M059J (cell line): ENCODE data around the gene MAN2B1. TPM values are rescaled to one million over a fixed set of nuclear protein-coding genes. Genes with fewer than 3 reads are reported as not detected.
"Not testable (repeated sequence)": the region's sequence is repeated elsewhere in the genome, so short reads cannot be mapped to it uniquely, and the experiment has no call there.

Experiments used
- DNase-seq: peaks from one replicate; pipeline ENCODE4 v3.0.0-alpha.2; 2012; ENCODE audit warnings: low read depth
- total RNA-seq: library from RNA; depleted of rRNA; stranded (reverse); fragments of >200 nt; shearing (Covaris generic); gene quantifications from 2 replicates; pipeline ENCODE4 v1.2.3, GENCODE V29; 2014

Gene MAN2B1
- total RNA-seq, 1 experiment from 2014 or later: 68.4 TPM

- DNase-seq: no peak
Measured at GRCh38 chr19:12689012-12689411, 22.5 kb upstream of the MAN2B1 start.

DNA sequence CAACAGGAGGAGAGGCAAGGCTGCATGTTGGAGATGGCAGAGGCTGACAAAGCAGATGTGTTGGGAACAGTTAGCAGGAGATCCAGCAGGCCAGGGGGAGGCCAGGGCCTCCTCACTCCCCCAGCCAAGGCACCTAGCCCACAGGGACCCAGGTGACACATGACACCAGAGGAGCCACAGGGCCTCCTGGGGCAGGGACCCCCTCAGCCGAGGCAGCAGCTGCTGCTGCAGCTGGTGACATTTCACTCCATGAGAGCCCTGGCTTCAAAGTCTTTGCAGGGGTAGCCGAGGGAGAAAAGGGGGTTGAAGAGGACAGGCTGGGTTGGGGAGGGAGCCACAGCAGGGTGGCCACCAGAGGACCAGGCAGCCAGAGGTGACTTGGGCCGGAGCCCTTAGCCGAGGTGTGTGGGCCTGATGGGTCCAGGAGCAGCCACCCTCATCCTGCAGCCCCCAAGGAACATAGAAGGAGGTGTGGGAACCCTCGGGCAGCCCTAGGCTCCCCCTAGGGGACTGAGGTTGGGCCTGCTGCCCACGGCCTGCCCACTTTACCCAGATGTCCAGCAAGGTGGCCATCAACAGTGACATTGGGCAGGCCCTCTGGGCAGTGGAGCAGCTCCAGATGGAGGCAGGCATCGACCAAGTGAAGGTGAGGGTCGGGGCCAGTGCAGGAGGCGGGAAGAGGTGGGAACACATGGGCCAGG, 21.1 kb upstream of the MAN2B1 start, which contains the start of gene GNG14:
Gene GNG14, plus strand, starts transcription at position 503 of the 701 bp plus-strand sequence. Its CDS starts 51 bp downstream, at position 554.
- no peak for DNase-seq

DNA sequence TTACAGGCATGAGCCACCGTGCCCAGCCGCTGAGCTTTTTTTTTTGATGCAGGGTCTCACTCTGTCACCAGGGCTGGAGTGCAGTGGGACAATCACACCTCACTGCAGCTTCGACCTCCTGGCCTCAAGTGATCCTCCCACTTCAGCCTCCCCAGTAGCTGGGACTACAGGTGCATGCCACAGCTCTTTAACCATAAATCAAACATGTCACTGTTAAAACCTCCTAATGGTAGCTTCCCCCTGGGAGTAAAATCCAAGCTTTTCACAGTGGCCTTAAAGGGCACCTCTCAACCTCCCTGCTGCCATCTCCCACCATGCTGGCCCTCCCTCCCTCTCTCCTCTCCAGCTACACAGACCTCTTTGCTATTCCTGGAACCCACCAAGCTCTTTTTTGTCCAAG, 19.3 kb upstream of the MAN2B1 start:
- no peak for DNase-seq

GRCh38 chr19:12681074-12681987, 14.8 kb upstream of the MAN2B1 start, which contains the start of gene DHPS:
Gene DHPS (minus strand): TSS chr19:12681880. CDS start chr19:12681766, 114 bp downstream.
- peak; percentile 98 for DNase-seq

- DNase-seq: no peak
Measured at GRCh38 chr19:12680034-12680433, 13.5 kb upstream of the MAN2B1 start.

DNA sequence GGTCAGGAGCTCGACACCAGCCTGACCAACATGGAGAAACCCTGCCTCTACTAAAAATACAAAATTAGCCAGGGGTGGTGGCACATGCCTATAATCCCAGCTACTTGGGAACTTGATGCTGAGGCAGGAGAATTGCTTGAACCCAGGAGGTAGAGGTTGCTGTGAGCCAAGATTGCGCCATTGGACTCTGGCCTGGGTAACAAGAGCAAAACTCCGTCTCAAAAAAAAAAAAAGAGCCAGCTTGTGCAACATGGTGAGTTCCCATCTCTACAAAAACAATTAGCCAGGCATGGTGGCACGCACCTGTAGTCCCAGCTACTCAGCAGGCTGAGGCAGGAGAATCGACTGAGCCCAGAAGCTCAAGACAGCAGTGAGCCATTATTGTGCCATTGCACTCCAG, 11.5 kb upstream of the MAN2B1 start:
- not testable (repeated sequence) for DNase-seq

DNA sequence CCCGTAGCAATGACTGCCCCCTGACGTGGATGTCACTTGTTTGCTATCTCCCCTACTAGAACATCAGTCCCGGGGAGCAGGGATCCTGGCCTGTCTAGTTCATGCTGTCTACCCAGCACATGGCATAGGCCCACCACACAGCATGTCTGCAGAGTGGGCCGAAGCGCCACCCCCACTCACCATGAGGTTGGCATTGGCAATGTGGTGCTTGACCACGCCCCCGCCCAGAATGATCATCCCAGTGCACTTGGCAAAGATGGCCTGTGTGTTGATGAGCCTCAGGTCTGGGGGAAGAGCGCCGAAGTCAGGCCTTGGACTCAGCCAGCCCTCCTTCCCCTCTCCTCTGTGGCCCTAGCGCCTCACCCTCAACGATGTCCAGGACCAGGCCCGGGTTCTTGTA, 10.4 kb upstream of the MAN2B1 start:
- no peak for DNase-seq

GRCh38 chr19:12676384-12676792, 9.8 kb upstream of the MAN2B1 start:
- peak; percentile 80 for DNase-seq

GRCh38 chr19:12675940-12676339, 9.4 kb upstream of the MAN2B1 start:
- no peak for DNase-seq

- no peak for DNase-seq
Measured at GRCh38 chr19:12675399-12675798, 8.9 kb upstream of the MAN2B1 start.

DNA sequence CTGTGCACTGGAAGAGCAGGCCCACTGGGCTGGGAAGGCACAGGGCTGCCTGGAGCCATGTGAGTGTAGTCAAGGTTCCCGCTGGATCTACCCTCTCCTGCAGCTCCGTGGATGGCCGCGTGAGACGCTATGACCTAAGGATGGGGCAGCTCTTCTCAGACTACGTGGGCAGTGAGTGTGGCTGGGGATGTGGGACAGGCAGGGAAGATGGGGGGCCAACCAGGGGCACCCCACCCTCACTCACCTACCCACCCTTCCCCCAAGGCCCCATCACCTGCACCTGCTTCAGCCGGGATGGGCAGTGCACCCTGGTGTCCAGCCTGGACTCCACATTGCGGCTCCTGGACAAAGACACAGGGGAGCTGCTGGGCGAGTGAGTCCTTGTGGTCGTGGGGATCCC, 6.2 kb upstream of the MAN2B1 start:
- no peak for DNase-seq

DNA sequence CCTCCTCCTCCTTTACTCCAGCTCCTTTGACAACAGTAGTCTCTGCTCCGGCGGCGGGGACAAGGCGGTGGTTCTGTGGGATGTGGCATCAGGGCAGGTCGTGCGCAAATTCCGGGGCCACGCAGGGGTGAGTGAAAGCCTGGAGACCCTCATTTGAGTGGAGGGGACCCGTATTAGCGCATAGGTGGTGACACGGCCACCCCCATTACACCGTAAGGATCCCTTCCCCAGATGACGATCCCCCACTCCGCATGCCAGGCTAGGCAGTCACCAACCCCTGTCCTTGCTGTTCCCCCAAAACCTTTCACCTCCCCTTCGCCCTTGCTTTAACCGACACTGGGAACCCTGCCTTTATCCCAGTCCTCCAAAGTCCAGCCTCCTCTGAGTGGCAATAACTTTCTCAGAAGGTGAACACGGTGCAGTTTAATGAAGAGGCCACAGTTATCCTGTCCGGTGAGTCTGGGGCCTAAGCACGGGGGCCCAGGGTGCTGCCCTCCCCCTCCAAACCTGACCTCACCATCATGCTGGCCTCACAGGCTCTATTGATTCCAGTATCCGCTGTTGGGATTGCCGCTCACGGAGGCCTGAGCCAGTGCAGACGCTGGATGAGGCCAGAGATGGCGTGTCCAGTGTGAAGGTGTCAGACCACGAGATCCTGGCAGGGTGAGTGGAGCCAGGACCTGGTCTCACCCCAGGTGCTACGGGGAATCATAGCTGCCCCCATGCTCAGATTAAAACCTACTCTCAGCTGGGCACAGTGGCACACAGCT, 3.8 kb upstream of the MAN2B1 start:
- no peak for DNase-seq

GRCh38 chr19:12669270-12670158, 3.0 kb upstream of the MAN2B1 start:
- DNase-seq: peak; percentile 77

DNA sequence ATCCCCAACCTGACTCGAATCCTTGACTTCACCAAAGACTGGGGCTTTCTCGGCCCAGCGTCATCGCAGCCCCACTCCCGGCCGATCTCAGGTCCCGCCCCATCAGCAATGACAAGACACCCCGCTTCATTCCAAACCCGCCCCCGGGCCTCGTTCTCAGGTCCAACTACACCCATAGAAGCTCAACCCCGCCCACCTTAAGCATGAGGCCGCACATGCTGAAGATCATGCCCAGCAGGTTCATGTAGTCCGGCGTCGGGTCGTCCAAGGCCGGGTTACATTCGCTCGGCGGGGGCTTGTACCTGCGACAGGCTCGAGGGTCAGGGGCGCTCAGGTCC, 2.4 kb upstream of the MAN2B1 start:
- peak; percentile 66 for DNase-seq

DNA sequence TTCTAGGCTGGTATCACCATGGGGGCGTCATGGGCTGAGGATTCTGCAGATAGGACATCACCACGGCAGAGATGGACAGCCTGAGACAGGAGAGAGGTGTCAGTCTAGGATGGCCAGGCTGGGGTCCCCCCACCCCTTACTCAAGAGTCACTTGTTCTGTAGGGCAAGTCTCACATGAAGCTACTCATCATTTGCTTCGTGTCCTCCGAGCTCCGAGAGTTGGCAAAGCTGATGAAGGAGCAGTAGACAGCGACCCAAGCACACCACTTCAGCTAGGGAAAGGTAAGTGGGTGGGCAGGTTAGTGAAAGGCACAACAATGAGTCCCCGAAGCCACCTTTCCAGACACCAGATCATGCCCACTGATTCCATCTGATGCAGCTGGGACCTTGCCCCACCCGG, 1.8 kb upstream of the MAN2B1 start:
- no peak for DNase-seq

DNA sequence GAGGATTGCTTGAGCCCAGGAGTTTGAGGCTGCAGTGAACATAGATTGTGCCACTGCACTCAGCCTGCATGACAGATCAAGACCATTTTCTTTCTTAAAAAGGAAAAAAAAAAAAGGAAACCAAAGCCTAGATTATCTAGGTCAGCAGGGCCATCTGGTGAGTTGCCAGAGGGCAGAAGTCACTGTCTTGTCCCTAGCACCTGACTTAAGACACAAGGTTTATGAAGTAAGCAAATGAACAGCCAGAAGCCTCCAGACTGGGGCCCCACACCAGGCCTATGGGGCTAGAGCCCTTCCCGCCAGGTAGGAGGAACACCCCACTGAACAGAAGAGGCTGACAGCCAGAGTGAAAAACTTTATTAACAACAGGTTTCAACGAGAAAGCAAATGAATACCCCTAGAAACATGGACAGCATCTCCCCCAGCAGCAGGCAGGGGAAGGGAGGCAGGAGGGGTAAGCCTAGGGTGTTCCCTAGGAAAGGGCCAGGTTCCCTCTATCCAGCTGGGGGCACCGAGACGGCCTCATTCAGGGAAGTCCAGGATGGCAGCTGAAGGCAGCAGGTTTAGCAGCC, 1.3 kb upstream of the MAN2B1 start:
- no peak for DNase-seq

GRCh38 chr19:12665671-12666264, 774 bp downstream of the MAN2B1 start:
- peak; percentile 24 for DNase-seq

GRCh38 chr19:12665281-12665573, 1.3 kb downstream of the MAN2B1 start:
- no peak for DNase-seq

DNA sequence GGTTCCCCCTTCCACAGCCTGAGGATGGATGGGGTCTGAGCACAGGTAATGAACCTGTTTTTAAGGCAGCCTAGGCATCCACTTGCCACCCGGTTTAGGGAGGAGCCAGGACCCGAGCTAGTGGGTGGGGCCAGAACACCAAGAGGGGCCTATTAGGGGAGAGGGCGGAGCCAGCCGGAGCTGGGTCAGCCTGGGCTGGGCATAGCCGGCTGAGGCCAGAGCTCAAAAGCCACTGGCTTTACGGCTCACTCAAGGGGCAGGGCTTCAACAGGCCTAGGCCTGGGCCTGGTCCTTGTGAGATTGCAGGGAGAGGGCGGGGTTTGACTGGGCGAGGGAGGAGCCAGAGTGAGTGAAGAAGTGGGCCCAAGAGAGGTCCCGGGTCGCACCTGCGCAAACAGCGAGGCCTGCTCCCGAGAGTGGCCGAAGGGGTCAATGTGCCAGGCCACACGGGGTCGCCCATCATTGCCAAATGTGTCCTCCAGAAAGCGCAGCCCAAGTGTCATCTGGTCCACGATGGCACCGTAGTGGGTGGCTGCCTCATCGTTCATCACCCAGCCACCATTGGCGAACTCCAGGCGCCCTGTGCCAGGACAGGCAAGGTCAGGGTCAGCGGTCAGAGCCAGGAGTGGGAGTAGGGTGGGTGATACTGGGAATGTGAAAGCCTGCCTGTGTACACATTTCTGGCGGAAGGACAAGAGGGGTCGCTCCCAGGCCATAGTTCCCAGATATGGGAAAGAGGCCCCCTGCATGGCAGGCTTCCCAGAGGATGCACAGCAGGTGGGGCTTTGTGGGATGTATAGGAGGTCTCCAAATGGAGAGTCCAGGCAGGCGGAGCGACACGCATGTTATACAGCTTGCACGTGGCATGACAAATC, 1.9 kb downstream of the MAN2B1 start:
- DNase-seq: no peak

- no peak for DNase-seq
Measured at GRCh38 chr19:12660980-12661379, 5.6 kb downstream of the MAN2B1 start.
